NCI-H2107 treated with DMSO at 0.1 percent for 48 hours (cell line): Measurements from ENCODE around the gene HTRA1.
A peak's percentile ranks its signal among the peaks of the same experiment; 100 is the strongest.

Source experiments
- DNase-seq: peaks from one replicate; lab custom pipeline; 2025; ENCODE audit not compliant: unreplicated experiment; lab: John Stamatoyannopoulos, UW

HTRA1 gene

GRCh38 chr10:122493761-122494160, 32.4 kb downstream of the HTRA1 start:
- DNase-seq = no peak

- DNase-seq = no peak
Measured at GRCh38 chr10:122494173-122494820, 32.9 kb downstream of the HTRA1 start.

GRCh38 chr10:122494833-122495232, 33.5 kb downstream of the HTRA1 start:
- no peak for DNase-seq

GRCh38 chr10:122495406-122496340, 34.3 kb downstream of the HTRA1 start:
- DNase-seq = no peak

GRCh38 chr10:122497241-122497640, 35.9 kb downstream of the HTRA1 start:
- no peak for DNase-seq

- DNase-seq = no peak
Measured at GRCh38 chr10:122498521-122498920, 37.2 kb downstream of the HTRA1 start.

GRCh38 chr10:122499012-122499411, 37.7 kb downstream of the HTRA1 start:
- no peak for DNase-seq

- no peak for DNase-seq
Measured at GRCh38 chr10:122499491-122499941, 38.2 kb downstream of the HTRA1 start.

- DNase-seq = no peak
Measured at GRCh38 chr10:122500194-122500593, 38.8 kb downstream of the HTRA1 start.

GRCh38 chr10:122500726-122501125, 39.4 kb downstream of the HTRA1 start:
- no peak for DNase-seq

- no peak for DNase-seq
Measured at GRCh38 chr10:122503012-122503411, 41.7 kb downstream of the HTRA1 start.

GRCh38 chr10:122503886-122504609, 42.7 kb downstream of the HTRA1 start:
- no peak for DNase-seq

GRCh38 chr10:122504610-122504950, 43.2 kb downstream of the HTRA1 start:
- peak; percentile 28 for DNase-seq

- no peak for DNase-seq
Measured at GRCh38 chr10:122505011-122505410, 43.7 kb downstream of the HTRA1 start.

- DNase-seq = no peak
Measured at GRCh38 chr10:122505885-122506645, 44.7 kb downstream of the HTRA1 start.

- DNase-seq = no peak
Measured at GRCh38 chr10:122507616-122508015, 46.3 kb downstream of the HTRA1 start.

GRCh38 chr10:122508021-122508420, 46.7 kb downstream of the HTRA1 start:
- no peak for DNase-seq

- no peak for DNase-seq
Measured at GRCh38 chr10:122509323-122509722, 48.0 kb downstream of the HTRA1 start.

GRCh38 chr10:122510326-122510725, 49.0 kb downstream of the HTRA1 start:
- no peak for DNase-seq

- DNase-seq = no peak
Measured at GRCh38 chr10:122510736-122511135, 49.4 kb downstream of the HTRA1 start.

- DNase-seq = no peak
Measured at GRCh38 chr10:122513053-122513452, 51.7 kb downstream of the HTRA1 start.
